Tibial artery (tissue), 4 donors: ENCODE results near the gene PKN3.

Experiments
- DNase-seq, 2 donors: peaks; one replicate each; pipeline ENCODE4 v3.0.0-alpha.2; 2019
- H3K27ac ChIP-seq, 2 donors: fragments of 200-600 bp; sonication (generic) in 1 of 2; 1 replicate in 1 of 2; 2 replicates in 1 of 2; pipeline ENCODE4 v1.5.1; 2018 to 2019; ENCODE audit warnings: mild to moderate bottlenecking in 1 of 2
- H3K27me3 ChIP-seq, 2 donors: fragments of 200-600 bp; sonication (generic) in 1 of 2; one replicate each; pipeline versions ENCODE4 v1.5.1 to v1.6.0; 2016 to 2019
- H3K36me3 ChIP-seq, 3 donors: fragments of 200-600 bp; sonication (generic) in 2 of 3; one replicate each; pipeline ENCODE4 v1.5.1; 2016 to 2019; ENCODE audit warnings: mild to moderate bottlenecking in 2 of 3
- H3K4me1 ChIP-seq, 4 donors: fragments of 200-600 bp; sonication (generic) in 2 of 4; 1 replicate in 3 of 4; 2 replicates in 1 of 4; pipeline ENCODE4 v1.5.1; 2016 to 2019
- H3K4me3 ChIP-seq, 2 donors: fragments of 200-600 bp; sonication (generic) in 1 of 2; 1 replicate in 1 of 2; 2 replicates in 1 of 2; pipeline ENCODE4 v1.5.1; 2018 to 2019; ENCODE audit warnings: mild to moderate bottlenecking in 2 of 2
- H3K9me3 ChIP-seq, 3 donors: fragments of 200-600 bp; sonication (generic) in 1 of 3; one replicate each; pipeline ENCODE4 v1.5.1; 2016 to 2019
- intact Hi-C: fragments of 100-400 bp; cut with DNase I; formaldehyde crosslinking; loops from one replicate; pipeline ENCODE4 v1.15.0; 2023; ENCODE audit warnings: low total_unique reads
- TF ChIP-seq, protein P1 (sequence below), 2 experiments: fragments of 200-600 bp in 1 of 2; fragments of 450-650 bp in 1 of 2; IDR thresholded peaks; one replicate each; pipeline ENCODE4 v1.5.1; 2017 to 2019; ENCODE audit warnings: antibody characterized with exemption in 2 of 2, mild to moderate bottlenecking in 1 of 2, moderate library complexity in 1 of 2

Gene PKN3

DNA sequence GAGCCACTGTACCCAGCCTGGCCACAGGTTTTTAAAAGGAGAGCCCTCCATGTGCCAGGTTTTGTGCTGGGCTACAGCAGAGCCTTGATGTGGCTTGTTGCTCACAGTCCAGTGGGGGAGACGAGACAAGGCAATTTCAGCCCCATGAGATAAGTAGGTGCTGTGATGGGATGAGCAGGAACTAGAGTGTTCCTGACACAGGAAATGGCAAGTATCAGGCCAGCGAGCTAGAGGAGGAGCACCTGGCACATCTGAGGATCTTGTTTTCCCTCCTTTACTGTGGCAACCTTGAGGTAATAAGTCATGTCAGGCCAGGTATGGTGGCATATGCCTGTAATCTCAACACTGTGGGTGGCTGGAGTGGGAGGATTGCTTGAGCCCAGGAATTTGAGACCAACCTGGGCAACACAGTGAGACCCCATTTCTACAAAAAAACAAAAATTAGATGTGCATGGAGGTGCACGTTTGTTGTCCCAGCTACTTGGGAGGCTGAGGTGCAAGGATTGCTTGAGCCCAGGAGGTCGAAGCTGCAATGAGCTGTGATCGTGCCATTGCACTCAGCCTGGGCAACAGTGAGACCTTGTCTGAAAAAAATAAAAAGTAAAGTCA lies 25.4 kb downstream of the PKN3 start:
- intact Hi-C loops, result no loop called here
- TF ChIP-seq, protein P1, sequence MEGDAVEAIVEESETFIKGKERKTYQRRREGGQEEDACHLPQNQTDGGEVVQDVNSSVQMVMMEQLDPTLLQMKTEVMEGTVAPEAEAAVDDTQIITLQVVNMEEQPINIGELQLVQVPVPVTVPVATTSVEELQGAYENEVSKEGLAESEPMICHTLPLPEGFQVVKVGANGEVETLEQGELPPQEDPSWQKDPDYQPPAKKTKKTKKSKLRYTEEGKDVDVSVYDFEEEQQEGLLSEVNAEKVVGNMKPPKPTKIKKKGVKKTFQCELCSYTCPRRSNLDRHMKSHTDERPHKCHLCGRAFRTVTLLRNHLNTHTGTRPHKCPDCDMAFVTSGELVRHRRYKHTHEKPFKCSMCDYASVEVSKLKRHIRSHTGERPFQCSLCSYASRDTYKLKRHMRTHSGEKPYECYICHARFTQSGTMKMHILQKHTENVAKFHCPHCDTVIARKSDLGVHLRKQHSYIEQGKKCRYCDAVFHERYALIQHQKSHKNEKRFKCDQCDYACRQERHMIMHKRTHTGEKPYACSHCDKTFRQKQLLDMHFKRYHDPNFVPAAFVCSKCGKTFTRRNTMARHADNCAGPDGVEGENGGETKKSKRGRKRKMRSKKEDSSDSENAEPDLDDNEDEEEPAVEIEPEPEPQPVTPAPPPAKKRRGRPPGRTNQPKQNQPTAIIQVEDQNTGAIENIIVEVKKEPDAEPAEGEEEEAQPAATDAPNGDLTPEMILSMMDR (IDR thresholded peaks at IDR 0.05), result no peak

DNA sequence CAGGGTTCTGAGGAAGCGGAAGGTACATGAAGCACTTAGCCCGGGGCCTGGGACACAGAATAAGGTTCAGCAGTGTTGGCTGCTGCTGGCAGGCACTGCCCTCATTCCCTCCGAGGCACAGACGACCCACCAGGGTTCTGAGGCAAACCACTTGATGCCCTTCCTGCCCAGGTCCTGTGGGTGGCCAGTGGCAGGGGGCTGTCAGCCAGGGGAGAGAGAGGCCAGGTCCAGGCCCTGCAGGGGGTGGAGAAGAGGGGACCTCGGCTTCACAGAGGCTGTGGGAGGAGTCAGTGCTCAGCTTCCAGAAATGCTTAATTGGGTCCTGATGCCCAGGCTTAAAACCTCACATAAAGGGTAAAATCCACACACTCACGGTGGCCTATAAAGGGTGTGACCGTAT lies 26.0 kb downstream of the PKN3 start:
- no peak for DNase-seq
- intact Hi-C loops, result no loop called here
- H3K27me3 ChIP-seq, result no peaks in the 10 kb centered on the region

More for the DNA sequence above, 25.4 kb downstream of the PKN3 start:
- Histone ChIP-seq H3K4me3 (no peak overlapping the region), H3K27ac (no peak overlapping the region), H3K27me3 (no peaks in the 10 kb centered on the region), H3K4me1 (peaks cover 0 to 19% (median 10%) of the 10 kb centered on the region in 4 donors), H3K36me3 (peaks cover 9 to 33% (median 16%) of the 10 kb centered on the region in 3 donors), H3K9me3 (no peaks in the 10 kb centered on the region)
- DNase-seq, result no peak

DNA sequence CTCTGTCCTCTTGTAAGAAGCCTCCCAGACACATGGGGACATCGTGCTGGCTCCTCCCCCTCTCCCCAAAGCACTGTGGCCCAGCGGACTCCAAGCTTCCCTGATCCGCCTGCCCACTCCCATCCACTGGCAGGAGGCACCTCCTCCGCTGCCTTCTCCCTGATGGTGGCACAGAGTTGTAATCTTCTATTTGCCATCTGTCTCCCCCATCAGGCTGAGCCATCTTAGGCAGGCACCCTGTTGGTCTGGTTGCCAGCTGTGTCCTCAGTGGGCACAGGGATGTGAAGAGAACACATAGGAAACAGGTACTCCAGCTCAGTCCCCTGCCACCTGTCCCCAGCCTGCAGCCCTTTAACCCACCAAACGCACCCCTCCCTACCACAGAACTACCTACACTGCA lies 27.0 kb downstream of the PKN3 start:
- peaks cover 0 to 7% (median 7%) of the 10 kb centered on the region in 4 donors for H3K4me1 ChIP-seq
- H3K9me3 ChIP-seq, result no peaks in the 10 kb centered on the region
- H3K27ac ChIP-seq, result no peak overlapping the region
- H3K4me3 ChIP-seq, result no peak overlapping the region
- peaks cover 13 to 43% (median 23%) of the 10 kb centered on the region in 3 donors for H3K36me3 ChIP-seq
- DNase-seq, result no peak
- TF ChIP-seq, protein P1 (IDR thresholded peaks at IDR 0.05), result no peak
- H3K27me3 ChIP-seq, result no peaks in the 10 kb centered on the region
- intact Hi-C loops, result no loop called here

More for the DNA sequence above, 26.0 kb downstream of the PKN3 start:
- H3K4me1 ChIP-seq, result peaks cover 0 to 15% (median 9%) of the 10 kb centered on the region in 4 donors
- no peak overlapping the region for H3K4me3 ChIP-seq
- no peaks in the 10 kb centered on the region for H3K9me3 ChIP-seq
- no peak overlapping the region for H3K27ac ChIP-seq
- TF ChIP-seq, protein P1 (IDR thresholded peaks at IDR 0.05), result no peak
- H3K36me3 ChIP-seq, result peaks cover 12 to 38% (median 21%) of the 10 kb centered on the region in 3 donors

- peaks cover 0 to 1% (median under 1%) of the 10 kb centered on the region in 4 donors for H3K4me1 ChIP-seq
- H3K4me3 ChIP-seq, result no peak overlapping the region
- intact Hi-C loops, result no loop called here
- H3K27me3 ChIP-seq, result no peaks in the 10 kb centered on the region
- TF ChIP-seq, protein P1 (IDR thresholded peaks at IDR 0.05), result no peak
- no peak for DNase-seq
- peaks cover 20 to 50% (median 29%) of the 10 kb centered on the region in 3 donors for H3K36me3 ChIP-seq
- no peaks in the 10 kb centered on the region for H3K9me3 ChIP-seq
- H3K27ac ChIP-seq, result no peak overlapping the region
Observed at GRCh38 chr9:128729766-128730517, 27.6 kb downstream of the PKN3 start.

DNA sequence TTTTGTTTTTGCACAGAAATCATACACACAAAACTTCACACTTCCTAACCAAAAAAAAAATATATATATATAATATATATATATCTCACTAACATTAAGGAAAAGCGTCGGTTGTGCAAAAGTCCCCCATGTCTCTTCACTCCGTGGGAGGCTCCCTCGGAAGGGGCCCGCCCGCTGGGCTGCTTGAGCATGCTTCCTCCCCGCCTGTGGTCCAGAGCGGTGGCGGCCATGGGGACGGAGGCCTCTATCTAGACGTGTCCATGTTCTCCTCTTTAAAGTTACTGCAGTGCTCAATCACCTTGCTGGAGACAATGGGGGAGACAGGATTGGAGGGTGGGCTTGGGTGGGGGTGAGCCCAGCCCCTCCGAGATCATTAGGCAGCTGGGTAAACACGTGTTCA lies 28.8 kb downstream of the PKN3 start:
- TF ChIP-seq, protein P1 (IDR thresholded peaks at IDR 0.05), result no peak
- H3K4me3 ChIP-seq, result no peak overlapping the region
- intact Hi-C loops, result no loop called here
- H3K4me1 ChIP-seq, result no peaks in the 10 kb centered on the region
- peaks cover 23 to 61% (median 35%) of the 10 kb centered on the region in 3 donors for H3K36me3 ChIP-seq
- no peak for DNase-seq
- no peak overlapping the region for H3K27ac ChIP-seq
- no peaks in the 10 kb centered on the region for H3K9me3 ChIP-seq
- H3K27me3 ChIP-seq, result no peaks in the 10 kb centered on the region
